ENCODE results near the gene HLA-DRA.

Gene HLA-DRA

DNA sequence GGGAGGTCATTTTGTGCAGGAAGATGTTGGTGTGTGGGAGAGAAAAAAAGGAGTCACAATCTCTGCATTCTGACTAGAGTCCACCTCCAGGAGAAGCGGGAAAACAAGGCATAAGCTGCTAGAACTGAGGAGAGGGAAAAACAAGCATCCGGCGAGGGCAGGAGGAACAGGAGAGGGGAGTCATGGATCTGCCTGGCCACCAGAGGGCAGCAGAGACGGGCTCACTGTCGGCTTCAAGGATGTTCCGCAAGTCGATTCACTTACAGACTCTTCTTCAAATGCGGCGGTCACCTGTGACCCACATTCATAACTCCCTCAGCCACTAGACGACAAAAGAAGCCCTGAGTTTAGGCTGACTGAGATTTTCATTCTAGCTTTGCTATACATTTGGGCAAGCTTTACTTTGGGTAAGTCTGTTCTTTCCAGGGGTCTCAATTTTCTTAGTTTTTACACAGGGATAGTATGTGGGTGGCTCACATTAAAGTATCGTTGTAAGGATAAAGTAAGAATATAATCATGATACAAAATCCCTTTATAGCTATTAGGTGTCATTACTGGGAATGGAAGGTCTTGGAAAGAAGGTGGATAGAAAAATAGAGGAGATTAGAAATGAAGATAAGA, 26.1 kb upstream of the HLA-DRA start (continued):
- TF ChIP-seq YY2 (tag by site-specific recombination; IDR thresholded peaks at IDR 0.05), result no peak
- TF ChIP-seq, protein P1, sequence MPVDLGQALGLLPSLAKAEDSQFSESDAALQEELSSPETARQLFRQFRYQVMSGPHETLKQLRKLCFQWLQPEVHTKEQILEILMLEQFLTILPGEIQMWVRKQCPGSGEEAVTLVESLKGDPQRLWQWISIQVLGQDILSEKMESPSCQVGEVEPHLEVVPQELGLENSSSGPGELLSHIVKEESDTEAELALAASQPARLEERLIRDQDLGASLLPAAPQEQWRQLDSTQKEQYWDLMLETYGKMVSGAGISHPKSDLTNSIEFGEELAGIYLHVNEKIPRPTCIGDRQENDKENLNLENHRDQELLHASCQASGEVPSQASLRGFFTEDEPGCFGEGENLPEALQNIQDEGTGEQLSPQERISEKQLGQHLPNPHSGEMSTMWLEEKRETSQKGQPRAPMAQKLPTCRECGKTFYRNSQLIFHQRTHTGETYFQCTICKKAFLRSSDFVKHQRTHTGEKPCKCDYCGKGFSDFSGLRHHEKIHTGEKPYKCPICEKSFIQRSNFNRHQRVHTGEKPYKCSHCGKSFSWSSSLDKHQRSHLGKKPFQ (tag by site-specific recombination; IDR thresholded peaks at IDR 0.05), result no peak
- peak; percentile 65; the same call in 1 of the 2 replicates for TF ChIP-seq ZEB2 (tag by site-specific recombination; IDR thresholded peaks at IDR 0.05)
- no peak for TF ChIP-seq GLIS1 (tag by site-specific recombination; IDR thresholded peaks at IDR 0.05)
- TF ChIP-seq, protein P2, sequence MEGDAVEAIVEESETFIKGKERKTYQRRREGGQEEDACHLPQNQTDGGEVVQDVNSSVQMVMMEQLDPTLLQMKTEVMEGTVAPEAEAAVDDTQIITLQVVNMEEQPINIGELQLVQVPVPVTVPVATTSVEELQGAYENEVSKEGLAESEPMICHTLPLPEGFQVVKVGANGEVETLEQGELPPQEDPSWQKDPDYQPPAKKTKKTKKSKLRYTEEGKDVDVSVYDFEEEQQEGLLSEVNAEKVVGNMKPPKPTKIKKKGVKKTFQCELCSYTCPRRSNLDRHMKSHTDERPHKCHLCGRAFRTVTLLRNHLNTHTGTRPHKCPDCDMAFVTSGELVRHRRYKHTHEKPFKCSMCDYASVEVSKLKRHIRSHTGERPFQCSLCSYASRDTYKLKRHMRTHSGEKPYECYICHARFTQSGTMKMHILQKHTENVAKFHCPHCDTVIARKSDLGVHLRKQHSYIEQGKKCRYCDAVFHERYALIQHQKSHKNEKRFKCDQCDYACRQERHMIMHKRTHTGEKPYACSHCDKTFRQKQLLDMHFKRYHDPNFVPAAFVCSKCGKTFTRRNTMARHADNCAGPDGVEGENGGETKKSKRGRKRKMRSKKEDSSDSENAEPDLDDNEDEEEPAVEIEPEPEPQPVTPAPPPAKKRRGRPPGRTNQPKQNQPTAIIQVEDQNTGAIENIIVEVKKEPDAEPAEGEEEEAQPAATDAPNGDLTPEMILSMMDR (tag by site-specific recombination; IDR thresholded peaks at IDR 0.05), result peak; percentile 91
- TF ChIP-seq, protein P3, sequence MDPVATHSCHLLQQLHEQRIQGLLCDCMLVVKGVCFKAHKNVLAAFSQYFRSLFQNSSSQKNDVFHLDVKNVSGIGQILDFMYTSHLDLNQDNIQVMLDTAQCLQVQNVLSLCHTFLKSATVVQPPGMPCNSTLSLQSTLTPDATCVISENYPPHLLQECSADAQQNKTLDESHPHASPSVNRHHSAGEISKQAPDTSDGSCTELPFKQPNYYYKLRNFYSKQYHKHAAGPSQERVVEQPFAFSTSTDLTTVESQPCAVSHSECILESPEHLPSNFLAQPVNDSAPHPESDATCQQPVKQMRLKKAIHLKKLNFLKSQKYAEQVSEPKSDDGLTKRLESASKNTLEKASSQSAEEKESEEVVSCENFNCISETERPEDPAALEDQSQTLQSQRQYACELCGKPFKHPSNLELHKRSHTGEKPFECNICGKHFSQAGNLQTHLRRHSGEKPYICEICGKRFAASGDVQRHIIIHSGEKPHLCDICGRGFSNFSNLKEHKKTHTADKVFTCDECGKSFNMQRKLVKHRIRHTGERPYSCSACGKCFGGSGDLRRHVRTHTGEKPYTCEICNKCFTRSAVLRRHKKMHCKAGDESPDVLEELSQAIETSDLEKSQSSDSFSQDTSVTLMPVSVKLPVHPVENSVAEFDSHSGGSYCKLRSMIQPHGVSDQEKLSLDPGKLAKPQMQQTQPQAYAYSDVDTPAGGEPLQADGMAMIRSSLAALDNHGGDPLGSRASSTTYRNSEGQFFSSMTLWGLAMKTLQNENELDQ (tag by site-specific recombination; IDR thresholded peaks at IDR 0.05; ENCODE audit: low read depth), result no peak
- 0 out of 2 replicates have a peak, but pooled peaks have one; percentile 43 for TF ChIP-seq ZBTB7A (tag by site-specific recombination; IDR thresholded peaks at IDR 0.05; ENCODE audit: low read depth)
- TF ChIP-seq GLI4 (tag by site-specific recombination; IDR thresholded peaks at IDR 0.05), result no peak
- TF ChIP-seq ZNF549 (tag by site-specific recombination; IDR thresholded peaks at IDR 0.05), result no peak
- TF ChIP-seq, protein P4, sequence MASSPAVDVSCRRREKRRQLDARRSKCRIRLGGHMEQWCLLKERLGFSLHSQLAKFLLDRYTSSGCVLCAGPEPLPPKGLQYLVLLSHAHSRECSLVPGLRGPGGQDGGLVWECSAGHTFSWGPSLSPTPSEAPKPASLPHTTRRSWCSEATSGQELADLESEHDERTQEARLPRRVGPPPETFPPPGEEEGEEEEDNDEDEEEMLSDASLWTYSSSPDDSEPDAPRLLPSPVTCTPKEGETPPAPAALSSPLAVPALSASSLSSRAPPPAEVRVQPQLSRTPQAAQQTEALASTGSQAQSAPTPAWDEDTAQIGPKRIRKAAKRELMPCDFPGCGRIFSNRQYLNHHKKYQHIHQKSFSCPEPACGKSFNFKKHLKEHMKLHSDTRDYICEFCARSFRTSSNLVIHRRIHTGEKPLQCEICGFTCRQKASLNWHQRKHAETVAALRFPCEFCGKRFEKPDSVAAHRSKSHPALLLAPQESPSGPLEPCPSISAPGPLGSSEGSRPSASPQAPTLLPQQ (tag by site-specific recombination; IDR thresholded peaks at IDR 0.05), result 0 out of 2 replicates have a peak, but pooled peaks have one; percentile 27
- TF ChIP-seq ZNF2 (tag by site-specific recombination; IDR thresholded peaks at IDR 0.05), result peak; percentile 68; the same call in 1 of the 2 replicates

DNA sequence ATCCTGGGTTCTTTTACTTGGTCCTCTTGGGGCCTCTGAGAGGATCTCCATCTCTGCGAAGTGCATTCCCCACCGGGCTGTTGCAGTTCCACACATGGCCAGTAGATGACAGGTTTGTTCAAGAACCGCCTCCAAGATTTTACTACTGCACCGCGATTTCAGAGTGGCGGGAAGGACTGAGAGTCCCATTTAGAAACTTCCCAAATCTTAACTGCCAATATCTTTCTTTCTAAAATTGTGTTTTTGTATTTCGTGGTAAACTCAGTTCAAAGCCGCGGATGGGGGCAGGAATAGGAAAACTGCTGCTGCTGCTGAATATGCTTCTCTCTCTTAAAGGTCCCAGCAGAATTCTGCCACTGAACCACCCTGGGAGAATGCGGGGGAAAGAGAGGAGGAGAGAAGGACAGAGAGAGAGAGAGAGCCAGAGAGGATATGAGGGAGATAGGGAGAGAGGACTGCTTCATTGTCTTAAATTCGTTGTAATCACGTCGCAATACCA, 24.1 kb upstream of the HLA-DRA start:
- peak overlapping the region; percentile 22 for H3K4me3 ChIP-seq (ENCODE audit: low read depth, low read length)
- CTCF ChIA-PET, result interaction anchor here (0.6 to 11.0 kb wide), 15 partner anchors 10 to 453 kb away, joined by 3 to 179 read pairs (median 24); no protein-coding TSS in a partner anchor
- TF ChIP-seq ZNF558 (tag by site-specific recombination; IDR thresholded peaks at IDR 0.05) (no peak), ZSCAN16 (tag by site-specific recombination; IDR thresholded peaks at IDR 0.05) (no peak), ZNF335 (tag by site-specific recombination; conservative IDR thresholded peaks at IDR 0.05) (peak; percentile 40)
- TF ChIP-seq, protein P5, sequence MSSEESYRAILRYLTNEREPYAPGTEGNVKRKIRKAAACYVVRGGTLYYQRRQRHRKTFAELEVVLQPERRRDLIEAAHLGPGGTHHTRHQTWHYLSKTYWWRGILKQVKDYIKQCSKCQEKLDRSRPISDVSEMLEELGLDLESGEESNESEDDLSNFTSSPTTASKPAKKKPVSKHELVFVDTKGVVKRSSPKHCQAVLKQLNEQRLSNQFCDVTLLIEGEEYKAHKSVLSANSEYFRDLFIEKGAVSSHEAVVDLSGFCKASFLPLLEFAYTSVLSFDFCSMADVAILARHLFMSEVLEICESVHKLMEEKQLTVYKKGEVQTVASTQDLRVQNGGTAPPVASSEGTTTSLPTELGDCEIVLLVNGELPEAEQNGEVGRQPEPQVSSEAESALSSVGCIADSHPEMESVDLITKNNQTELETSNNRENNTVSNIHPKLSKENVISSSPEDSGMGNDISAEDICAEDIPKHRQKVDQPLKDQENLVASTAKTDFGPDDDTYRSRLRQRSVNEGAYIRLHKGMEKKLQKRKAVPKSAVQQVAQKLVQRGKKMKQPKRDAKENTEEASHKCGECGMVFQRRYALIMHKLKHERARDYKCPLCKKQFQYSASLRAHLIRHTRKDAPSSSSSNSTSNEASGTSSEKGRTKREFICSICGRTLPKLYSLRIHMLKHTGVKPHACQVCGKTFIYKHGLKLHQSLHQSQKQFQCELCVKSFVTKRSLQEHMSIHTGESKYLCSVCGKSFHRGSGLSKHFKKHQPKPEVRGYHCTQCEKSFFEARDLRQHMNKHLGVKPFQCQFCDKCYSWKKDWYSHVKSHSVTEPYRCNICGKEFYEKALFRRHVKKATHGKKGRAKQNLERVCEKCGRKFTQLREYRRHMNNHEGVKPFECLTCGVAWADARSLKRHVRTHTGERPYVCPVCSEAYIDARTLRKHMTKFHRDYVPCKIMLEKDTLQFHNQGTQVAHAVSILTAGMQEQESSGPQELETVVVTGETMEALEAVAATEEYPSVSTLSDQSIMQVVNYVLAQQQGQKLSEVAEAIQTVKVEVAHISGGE (tag by site-specific recombination; conservative IDR thresholded peaks at IDR 0.05; ENCODE audit: low read depth), result no peak
- TF ChIP-seq, protein P6, sequence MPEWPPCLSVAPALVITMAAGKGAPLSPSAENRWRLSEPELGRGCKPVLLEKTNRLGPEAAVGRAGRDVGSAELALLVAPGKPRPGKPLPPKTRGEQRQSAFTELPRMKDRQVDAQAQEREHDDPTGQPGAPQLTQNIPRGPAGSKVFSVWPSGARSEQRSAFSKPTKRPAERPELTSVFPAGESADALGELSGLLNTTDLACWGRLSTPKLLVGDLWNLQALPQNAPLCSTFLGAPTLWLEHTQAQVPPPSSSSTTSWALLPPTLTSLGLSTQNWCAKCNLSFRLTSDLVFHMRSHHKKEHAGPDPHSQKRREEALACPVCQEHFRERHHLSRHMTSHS (tag by site-specific recombination; IDR thresholded peaks at IDR 0.05), result no peak
- TF ChIP-seq, protein P7, sequence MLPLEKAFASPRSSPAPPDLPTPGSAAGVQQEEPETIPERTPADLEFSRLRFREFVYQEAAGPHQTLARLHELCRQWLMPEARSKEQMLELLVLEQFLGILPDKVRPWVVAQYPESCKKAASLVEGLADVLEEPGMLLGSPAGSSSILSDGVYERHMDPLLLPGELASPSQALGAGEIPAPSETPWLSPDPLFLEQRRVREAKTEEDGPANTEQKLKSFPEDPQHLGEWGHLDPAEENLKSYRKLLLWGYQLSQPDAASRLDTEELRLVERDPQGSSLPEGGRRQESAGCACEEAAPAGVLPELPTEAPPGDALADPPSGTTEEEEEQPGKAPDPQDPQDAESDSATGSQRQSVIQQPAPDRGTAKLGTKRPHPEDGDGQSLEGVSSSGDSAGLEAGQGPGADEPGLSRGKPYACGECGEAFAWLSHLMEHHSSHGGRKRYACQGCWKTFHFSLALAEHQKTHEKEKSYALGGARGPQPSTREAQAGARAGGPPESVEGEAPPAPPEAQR (tag by site-specific recombination; IDR thresholded peaks at IDR 0.05), result no peak
- TF ChIP-seq, protein P8, sequence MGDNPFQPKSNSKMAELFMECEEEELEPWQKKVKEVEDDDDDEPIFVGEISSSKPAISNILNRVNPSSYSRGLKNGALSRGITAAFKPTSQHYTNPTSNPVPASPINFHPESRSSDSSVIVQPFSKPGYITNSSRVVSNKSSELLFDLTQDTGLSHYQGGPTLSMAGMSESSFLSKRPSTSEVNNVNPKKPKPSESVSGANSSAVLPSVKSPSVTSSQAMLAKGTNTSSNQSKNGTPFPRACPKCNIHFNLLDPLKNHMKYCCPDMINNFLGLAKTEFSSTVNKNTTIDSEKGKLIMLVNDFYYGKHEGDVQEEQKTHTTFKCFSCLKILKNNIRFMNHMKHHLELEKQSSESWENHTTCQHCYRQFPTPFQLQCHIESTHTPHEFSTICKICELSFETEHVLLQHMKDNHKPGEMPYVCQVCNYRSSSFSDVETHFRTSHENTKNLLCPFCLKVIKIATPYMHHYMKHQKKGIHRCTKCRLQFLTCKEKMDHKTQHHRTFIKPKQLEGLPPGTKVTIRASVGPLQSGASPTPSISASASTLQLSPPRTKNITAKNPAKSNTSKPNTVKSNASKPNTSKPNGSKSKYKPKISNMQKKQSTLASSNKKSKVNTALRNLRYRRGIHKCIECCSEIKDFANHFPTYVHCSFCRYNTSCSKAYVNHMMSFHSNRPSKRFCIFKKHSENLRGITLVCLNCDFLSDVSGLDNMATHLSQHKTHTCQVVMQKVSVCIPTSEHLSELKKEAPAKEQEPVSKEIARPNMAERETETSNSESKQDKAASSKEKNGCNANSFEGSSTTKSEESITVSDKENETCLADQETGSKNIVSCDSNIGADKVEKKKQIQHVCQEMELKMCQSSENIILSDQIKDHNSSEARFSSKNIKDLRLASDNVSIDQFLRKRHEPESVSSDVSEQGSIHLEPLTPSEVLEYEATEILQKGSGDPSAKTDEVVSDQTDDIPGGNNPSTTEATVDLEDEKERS (tag by site-specific recombination; IDR thresholded peaks at IDR 0.05), result no peak

More for the DNA sequence above, 24.1 kb upstream of the HLA-DRA start:
- Histone ChIP-seq H3K4me1 (ENCODE audit: control insufficient read depth, insufficient read depth, low read length) (no peaks in the 10 kb centered on the region), H3K27ac (ENCODE audit: extremely low read depth, low read depth, low read length) (no peak overlapping the region), H3K36me3 (ENCODE audit: control insufficient read depth in 2 of 2, insufficient read depth in 1 of 2, low read length in 2 of 2) (no peaks in the 10 kb centered on the region), H3K9me3 (ENCODE audit: control insufficient read depth, insufficient read depth, low read depth, low read length) (no peaks in the 10 kb centered on the region)
- POLR2A ChIA-PET, result no interaction called here
